ENCODE data around the gene ADRA2C.

GRCh38 chr4:3803475-3803847 is 37.3 kb downstream of the ADRA2C start:
- TF ChIP-seq POLR2A (IDR thresholded peaks at IDR 0.05): no peak
- TF ChIP-seq CTCF (IDR thresholded peaks at IDR 0.05 in 8 of 11, conservative IDR thresholded peaks at IDR 0.05 in 3 of 11): no peak

All from spleen (tissue), 7 donors.